ENCODE results near the gene AP5Z1.

AP5Z1 gene

GRCh38 chr7:4766666-4767519 lies 8.5 kb upstream of the AP5Z1 start:
- DNase-seq (ENCODE audit: low read depth in 2 of 2) = no peak

- DNase-seq (ENCODE audit: low read depth in 2 of 2) = no peak
Observed at GRCh38 chr7:4768597-4769569, 6.5 kb upstream of the AP5Z1 start.

GRCh38 chr7:4769761-4770160 lies 5.7 kb upstream of the AP5Z1 start:
- no peak for DNase-seq (ENCODE audit: low read depth in 2 of 2)

- DNase-seq (ENCODE audit: low read depth in 2 of 2) = no peak
Observed at GRCh38 chr7:4770886-4771285, 4.5 kb upstream of the AP5Z1 start.

GRCh38 chr7:4771737-4772136 lies 3.7 kb upstream of the AP5Z1 start:
- DNase-seq (ENCODE audit: low read depth in 2 of 2) = no peak

- no peak for DNase-seq (ENCODE audit: low read depth in 2 of 2)
Observed at GRCh38 chr7:4772306-4772705, 3.1 kb upstream of the AP5Z1 start.

- DNase-seq (ENCODE audit: low read depth in 2 of 2) = no peak
Observed at GRCh38 chr7:4774007-4774406, 1.4 kb upstream of the AP5Z1 start.

GRCh38 chr7:4774658-4775249 lies 669 bp upstream of the AP5Z1 start:
- peak; percentile 20 to 27 for DNase-seq (ENCODE audit: low read depth in 2 of 2)

- DNase-seq (ENCODE audit: low read depth in 2 of 2) = no peak
Observed at GRCh38 chr7:4775848-4776623, 613 bp downstream of the AP5Z1 start.

- DNase-seq (ENCODE audit: low read depth in 2 of 2) = no peak
Observed at GRCh38 chr7:4779118-4779517, 3.7 kb downstream of the AP5Z1 start.

- no peak for DNase-seq (ENCODE audit: low read depth in 2 of 2)
Observed at GRCh38 chr7:4781366-4782069, 6.1 kb downstream of the AP5Z1 start.

- no peak for DNase-seq (ENCODE audit: low read depth in 2 of 2)
Observed at GRCh38 chr7:4782333-4783291, 7.2 kb downstream of the AP5Z1 start.

GRCh38 chr7:4783292-4783652 lies 7.8 kb downstream of the AP5Z1 start:
- DNase-seq (ENCODE audit: low read depth in 2 of 2) = no peak

GRCh38 chr7:4783762-4784351 lies 8.4 kb downstream of the AP5Z1 start:
- DNase-seq (ENCODE audit: low read depth in 2 of 2) = no peak

- DNase-seq (ENCODE audit: low read depth in 2 of 2) = no peak
Observed at GRCh38 chr7:4784799-4785198, 9.4 kb downstream of the AP5Z1 start.

- DNase-seq (ENCODE audit: low read depth in 2 of 2) = no peak
Observed at GRCh38 chr7:4785371-4785770, 9.9 kb downstream of the AP5Z1 start.

- DNase-seq (ENCODE audit: low read depth in 2 of 2) = no peak
Observed at GRCh38 chr7:4786015-4786414, 10.6 kb downstream of the AP5Z1 start.

- DNase-seq (ENCODE audit: low read depth in 2 of 2) = no peak
Observed at GRCh38 chr7:4787541-4787940, 12.1 kb downstream of the AP5Z1 start.

GRCh38 chr7:4787947-4788626 lies 12.7 kb downstream of the AP5Z1 start:
- no peak for DNase-seq (ENCODE audit: low read depth in 2 of 2)
